Loucy (cell line): Measurements from ENCODE around the gene TMEM41A.

Source experiments
- H2AFZ ChIP-seq: fragments of 200-600 bp; sonication (generic); 2 replicates; pipeline ENCODE4 v1.6.0; 2016; ENCODE audit warnings: antibody characterized with exemption, mild to moderate bottlenecking, low read length, moderate library complexity
- H3F3A ChIP-seq: fragments of 200-600 bp; 2 replicates; pipeline ENCODE4 v1.6.0; 2016; ENCODE audit warnings: antibody characterized with exemption, low read depth, mild to moderate bottlenecking
- H3K27me3 ChIP-seq: fragments of 200-600 bp; sonication (generic); 2 replicates; pipeline ENCODE4 v1.6.1; 2014; ENCODE audit warnings: low read length, mild to moderate bottlenecking; ENCODE audit not compliant: insufficient read depth, poor library complexity, severe bottlenecking
- H3K36me3 ChIP-seq: fragments of 200-600 bp; sonication (generic); 2 replicates; pipeline ENCODE4 v1.6.1; 2016; ENCODE audit warnings: low read length; ENCODE audit not compliant: insufficient read depth
- H3K4me1 ChIP-seq: fragments of 200-600 bp; sonication (generic); 2 replicates; pipeline ENCODE4 v1.5.1; 2014; ENCODE audit warnings: low read length, mild to moderate bottlenecking; ENCODE audit not compliant: insufficient read depth, poor library complexity, severe bottlenecking
- H3K4me2 ChIP-seq: fragments of 200-600 bp; sonication (generic); 2 replicates; pipeline ENCODE4 v1.6.0; 2014; ENCODE audit warnings: antibody characterized with exemption, low read length, low read depth, mild to moderate bottlenecking; ENCODE audit not compliant: poor library complexity, severe bottlenecking
- H3K4me3 ChIP-seq: fragments of 200-600 bp; sonication (generic); 2 replicates; pipeline ENCODE4 v1.5.1; 2014; ENCODE audit warnings: low read length, mild to moderate bottlenecking, mixed read lengths; ENCODE audit not compliant: poor library complexity, severe bottlenecking
- H3K79me2 ChIP-seq: fragments of 200-600 bp; sonication (generic); 2 replicates; pipeline ENCODE4 v1.6.1; 2014; ENCODE audit warnings: low read length; ENCODE audit not compliant: insufficient read depth
- H3K9ac ChIP-seq: fragments of 200-600 bp; sonication (generic); 2 replicates; pipeline ENCODE4 v1.6.0; 2014; ENCODE audit warnings: mild to moderate bottlenecking, low read depth, low read length, moderate library complexity; ENCODE audit not compliant: poor library complexity, severe bottlenecking
- H3K9me2 ChIP-seq: fragments of 200-600 bp; sonication (generic); replicated peaks from 2 replicates; pipeline ENCODE4 v1.6.1; 2016; ENCODE audit warnings: low read depth, low read length, mixed read lengths
- H3K9me3 ChIP-seq: fragments of 200-600 bp; sonication (generic); 2 replicates; pipeline ENCODE4 v1.6.1; 2014; ENCODE audit warnings: mild to moderate bottlenecking, antibody characterized with exemption, low read length, low read depth; ENCODE audit not compliant: insufficient read depth
- H4K20me1 ChIP-seq: fragments of 200-600 bp; sonication (generic); 2 replicates; pipeline ENCODE4 v1.6.0; 2014; ENCODE audit warnings: antibody characterized with exemption, low read length, mild to moderate bottlenecking; ENCODE audit not compliant: insufficient read depth, poor library complexity, severe bottlenecking
- CTCF ChIP-seq: fragments of 200-600 bp; sonication (generic); conservative IDR thresholded peaks from 2 replicates; pipeline ENCODE4 v1.5.1; 2014; ENCODE audit warnings: mild to moderate bottlenecking, antibody characterized with exemption, low read length
- EZH2phosphoT487 ChIP-seq: fragments of 200-600 bp; IDR thresholded peaks from 2 replicates; pipeline ENCODE4 v1.6.1; 2018; ENCODE audit warnings: antibody characterized with exemption, mild to moderate bottlenecking, moderate library complexity, borderline replicate concordance

TMEM41A gene

GRCh38 chr3:185517387-185518130 is 18.7 kb upstream of the TMEM41A start:
- Histone ChIP-seq H4K20me1 (no peaks in the 10 kb centered on the region), H3F3A (no peaks in the 10 kb centered on the region), H3K9ac (no peak overlapping the region), H3K36me3 (no peaks in the 10 kb centered on the region), H3K4me1 (no peaks in the 10 kb centered on the region), H3K4me3 (no peak overlapping the region), H3K27me3 (peaks cover 3% of the 10 kb centered on the region), H3K9me2 (no peaks in the 10 kb centered on the region), H3K9me3 (no peaks in the 10 kb centered on the region), H2AFZ (no peak overlapping the region), H3K4me2 (no peak overlapping the region), H3K79me2 (no peaks in the 10 kb centered on the region)
- TF ChIP-seq EZH2phosphoT487 (no peak), CTCF (no peak)

- Histone ChIP-seq H3K4me3 (no peak overlapping the region), H3K9me3 (no peaks in the 10 kb centered on the region), H3K9me2 (no peaks in the 10 kb centered on the region), H4K20me1 (no peaks in the 10 kb centered on the region), H3F3A (no peaks in the 10 kb centered on the region), H3K4me1 (no peaks in the 10 kb centered on the region), H2AFZ (no peak overlapping the region), H3K36me3 (no peaks in the 10 kb centered on the region), H3K4me2 (no peak overlapping the region), H3K9ac (no peak overlapping the region), H3K27me3 (no peaks in the 10 kb centered on the region), H3K79me2 (no peaks in the 10 kb centered on the region)
- TF ChIP-seq EZH2phosphoT487 (no peak), CTCF (no peak)
Observed at GRCh38 chr3:185511711-185512110, 12.9 kb upstream of the TMEM41A start.

GRCh38 chr3:185508335-185508991 is 9.6 kb upstream of the TMEM41A start:
- H2AFZ ChIP-seq: no peak overlapping the region
- TF ChIP-seq EZH2phosphoT487 (no peak), CTCF (no peak)

More at GRCh38 chr3:185508335-185508991, 9.6 kb upstream of the TMEM41A start:
- Histone ChIP-seq H3K4me1 (no peaks in the 10 kb centered on the region), H3K27me3 (no peaks in the 10 kb centered on the region), H3K36me3 (no peaks in the 10 kb centered on the region), H3K4me3 (no peak overlapping the region), H3K9ac (no peak overlapping the region), H3K9me3 (no peaks in the 10 kb centered on the region), H3K9me2 (0 out of 2 replicates have a peak, but pooled peaks cover 5% of the 10 kb centered on the region), H3K79me2 (no peaks in the 10 kb centered on the region), H4K20me1 (no peaks in the 10 kb centered on the region), H3K4me2 (no peak overlapping the region), H3F3A (no peaks in the 10 kb centered on the region)
